PC-9 (cell line): ENCODE measurements around the gene KRT33B. TPM values are rescaled to one million over a fixed set of nuclear protein-coding genes. Genes with fewer than 3 reads are reported as not detected.
A peak's percentile ranks its signal among the peaks of the same experiment; 100 is the strongest.

Experiments used
- BruUV-seq: library from RNA; stranded (reverse); fragments of 400-500 nt; replicated peaks from 2 replicates; lab custom pipeline; 2021; lab: Mats Ljungman, UMichigan
- CTCF ChIA-PET: fragments of 300-600 bp; sonication (Branson Sonifier 250); formaldehyde crosslinking; loops from one replicate; lab custom pipeline; 2022; ENCODE audit warnings: antibody characterized with exemption; lab: Charles Lee
- POLR2A ChIA-PET: fragments of 300-600 bp; sonication (Branson Sonifier 250); formaldehyde crosslinking; loops from one replicate; lab custom pipeline; 2022; ENCODE audit warnings: antibody characterized with exemption; ENCODE audit not compliant: unreplicated experiment; lab: Charles Lee
- DNase-seq, 2 experiments: peaks; one replicate each; pipeline versions ENCODE4 v3.0.0 to v3.0.0-alpha.2; 2015 to 2022; ENCODE audit warnings: mixed read lengths in 1 of 2
- H2AFZ ChIP-seq: fragments of 200-600 bp; sonication (generic); 2 replicates; pipeline ENCODE4 v1.8.1; 2017; ENCODE audit warnings: antibody characterized with exemption
- H3F3A ChIP-seq: fragments of 200-600 bp; sonication (generic); 2 replicates; pipeline ENCODE4 v1.8.1; 2017; ENCODE audit warnings: antibody characterized with exemption, mild to moderate bottlenecking, low read depth; ENCODE audit not compliant: insufficient read depth
- H3K27ac ChIP-seq: fragments of 200-600 bp; sonication (generic); 2 replicates; pipeline ENCODE4 v1.6.1; 2016; ENCODE audit warnings: mixed run types
- H3K27me3 ChIP-seq: fragments of 200-600 bp; sonication (generic); 2 replicates; pipeline ENCODE4 v1.6.1; 2016; ENCODE audit warnings: low read depth, mixed run types; ENCODE audit not compliant: insufficient read depth
- H3K36me3 ChIP-seq: fragments of 200-600 bp; sonication (generic); 2 replicates; pipeline ENCODE4 v1.6.1; 2016; ENCODE audit warnings: low read depth, mixed run types
- H3K4me1 ChIP-seq: fragments of 200-600 bp; sonication (generic); replicated peaks from 2 replicates; pipeline ENCODE4 v1.6.1; 2016; ENCODE audit warnings: mixed run types; ENCODE audit not compliant: insufficient read depth
- H3K4me2 ChIP-seq: fragments of 200-600 bp; sonication (generic); 2 replicates; pipeline ENCODE4 v1.6.1; 2017; ENCODE audit warnings: mixed run types
- H3K4me3 ChIP-seq: fragments of 200-600 bp; sonication (generic); 2 replicates; pipeline ENCODE4 v1.6.1; 2016; ENCODE audit warnings: mixed run types
- H3K79me2 ChIP-seq: fragments of 200-600 bp; sonication (generic); 2 replicates; pipeline ENCODE4 v1.6.1; 2017; ENCODE audit warnings: low read depth, mixed run types
- H3K9me2 ChIP-seq: fragments of 200-600 bp; sonication (generic); 2 replicates; pipeline ENCODE4 v1.8.1; 2017; ENCODE audit warnings: mild to moderate bottlenecking; ENCODE audit not compliant: insufficient read depth
- H3K9me3 ChIP-seq: fragments of 200-600 bp; sonication (generic); 2 replicates; pipeline ENCODE4 v1.8.1; 2016; ENCODE audit warnings: low read depth; ENCODE audit not compliant: insufficient read depth
- H4K20me1 ChIP-seq: fragments of 200-600 bp; sonication (generic); 2 replicates; pipeline ENCODE4 v1.8.1; 2017; ENCODE audit not compliant: insufficient read depth
- CTCF ChIP-seq: fragments of 200-600 bp; sonication (generic); conservative IDR thresholded peaks from 2 replicates; pipeline ENCODE4 v1.6.1; 2017; ENCODE audit warnings: mixed run types, antibody characterized with exemption, mild to moderate bottlenecking, moderate library complexity
- EZH2 ChIP-seq: fragments of 200-600 bp; sonication (generic); IDR thresholded peaks from 2 replicates; pipeline ENCODE4 v1.8.0; 2017; ENCODE audit warnings: antibody characterized with exemption, low read depth
- intact Hi-C: fragments of 100-400 bp; cut with micrococcal nuclease; formaldehyde crosslinking; loops from one replicate; pipeline ENCODE4 v1.10.0; 2022; ENCODE audit not compliant: unreplicated experiment
- total RNA-seq: library from RNA; stranded (reverse); gene quantifications from 2 replicates; pipeline ENCODE4 v1.2.3, GENCODE V29; 2021

KRT33B gene
- total RNA-seq, 1 experiment from 2014 or later = not detected

DNA sequence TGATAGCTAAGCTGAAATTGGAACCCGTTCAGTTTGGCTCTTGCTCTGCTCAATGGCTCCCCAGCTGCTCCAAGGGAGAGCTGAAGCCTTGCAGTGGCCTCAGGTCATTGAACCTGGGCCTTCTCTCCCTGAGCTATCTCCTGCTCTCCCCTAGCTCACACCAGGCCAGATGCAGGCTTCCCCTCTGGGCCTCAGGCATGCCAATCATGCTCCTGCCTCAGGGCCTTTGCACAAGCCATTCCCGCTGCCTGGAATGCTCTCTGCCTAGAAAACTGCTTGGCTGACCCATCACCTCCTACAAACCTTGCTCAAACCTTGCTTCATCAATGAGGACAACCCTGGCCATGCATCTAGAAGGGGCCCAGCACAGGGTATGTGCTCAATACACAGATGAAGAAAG is 37.4 kb downstream of the KRT33B start:
- DNase-seq = no peak
- ChIA-PET POLR2A (interaction anchor here (0.6 kb wide), 1 partner anchor 155 kb away, joined by 3 read pairs; no protein-coding TSS in a partner anchor), CTCF (no interaction called here)
- Histone ChIP-seq H3K9me2 (no peaks in the 10 kb centered on the region), H3K4me3 (no peak overlapping the region), H3K79me2 (no peaks in the 10 kb centered on the region), H3K4me1 (peaks cover 17% of the 10 kb centered on the region), H3K27me3 (no peaks in the 10 kb centered on the region), H3K4me2 (no peak overlapping the region), H3K27ac (no peak overlapping the region), H2AFZ (no peak overlapping the region), H3K9me3 (no peaks in the 10 kb centered on the region), H3F3A (no peaks in the 10 kb centered on the region), H3K36me3 (no peaks in the 10 kb centered on the region), H4K20me1 (no peaks in the 10 kb centered on the region)
- intact Hi-C loops = no loop called here
- no TSS peak for BruUV-seq
- TF ChIP-seq EZH2 (no peak), CTCF (no peak)

GRCh38 chr17:41331606-41332005 is 38.0 kb downstream of the KRT33B start:
- ChIA-PET CTCF (interaction anchor here (0.6 kb wide), 1 partner anchor 132 kb away, joined by 3 read pairs; no protein-coding TSS in a partner anchor), POLR2A (interaction anchor here (0.6 to 0.7 kb wide), 2 partner anchors 154 to 512 kb away, joined by 3 read pairs; no protein-coding TSS in a partner anchor)
- no peaks in the 10 kb centered on the region for H3K9me3 ChIP-seq
- H3K4me2 ChIP-seq = no peak overlapping the region
- no peaks in the 10 kb centered on the region for H3K79me2 ChIP-seq
- no peak overlapping the region for H3K4me3 ChIP-seq
- no peak for DNase-seq
- no TSS peak for BruUV-seq
- intact Hi-C loops = no loop called here
- H3K4me1 ChIP-seq = peaks cover 17% of the 10 kb centered on the region
- H3K27ac ChIP-seq = no peak overlapping the region
- no peaks in the 10 kb centered on the region for H3K36me3 ChIP-seq
- H2AFZ ChIP-seq = no peak overlapping the region
- no peaks in the 10 kb centered on the region for H3K27me3 ChIP-seq
- no peaks in the 10 kb centered on the region for H3K9me2 ChIP-seq
- TF ChIP-seq EZH2 (no peak), CTCF (no peak)
- no peaks in the 10 kb centered on the region for H3F3A ChIP-seq
- H4K20me1 ChIP-seq = no peaks in the 10 kb centered on the region

DNA sequence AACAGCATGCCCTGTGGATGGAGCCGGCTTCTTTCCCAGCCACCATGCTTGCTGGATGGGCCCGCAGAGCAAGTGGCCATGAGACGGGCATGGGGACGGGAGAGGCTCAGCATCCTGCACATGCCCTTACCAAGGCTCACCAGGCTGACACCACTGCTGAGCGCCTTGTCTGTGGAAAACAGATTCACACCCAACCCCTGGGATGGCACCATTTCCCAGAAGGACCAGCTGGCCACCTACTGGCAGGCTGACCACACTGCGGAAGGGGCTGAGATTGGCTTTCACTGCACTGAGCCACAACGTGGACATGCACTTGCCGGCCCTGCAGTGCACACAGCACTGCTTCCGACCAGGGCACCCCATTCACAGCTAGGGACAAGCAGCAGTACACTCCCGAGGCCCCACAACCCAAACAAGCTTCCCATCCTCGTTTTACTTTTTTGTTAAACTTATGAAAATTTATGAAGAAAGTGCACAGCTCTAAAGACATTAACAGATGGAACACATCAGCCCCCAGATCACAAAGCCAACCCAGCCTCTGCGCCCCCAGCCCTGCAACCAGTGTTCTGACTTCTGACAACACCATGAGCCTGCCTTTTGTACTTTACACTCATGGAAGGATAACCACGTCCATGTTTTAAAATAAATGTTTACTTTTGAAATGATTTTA is 40.2 kb downstream of the KRT33B start:
- Histone ChIP-seq H3F3A (no peaks in the 10 kb centered on the region), H3K36me3 (no peaks in the 10 kb centered on the region), H3K27ac (no peak overlapping the region), H3K9me2 (no peaks in the 10 kb centered on the region), H3K4me1 (peaks cover 6% of the 10 kb centered on the region), H3K79me2 (no peaks in the 10 kb centered on the region), H2AFZ (no peak overlapping the region), H3K4me2 (no peak overlapping the region), H3K27me3 (no peaks in the 10 kb centered on the region), H3K4me3 (no peak overlapping the region), H4K20me1 (no peaks in the 10 kb centered on the region), H3K9me3 (no peaks in the 10 kb centered on the region)
- intact Hi-C loops = loop anchor here (1.0 to 10.0 kb wide), 4 partner anchors 195 to 715 kb away; partner anchors contain the start of gene KRT19
- peak; percentile 47 to 65 for DNase-seq
- no TSS peak for BruUV-seq
- CTCF ChIA-PET = interaction anchor here (0.6 kb wide), 1 partner anchor 319 kb away, joined by 4 read pairs; no protein-coding TSS in a partner anchor
- TF ChIP-seq EZH2 = no peak
- peak; percentile 90 for TF ChIP-seq CTCF
- POLR2A ChIA-PET = interaction anchor here (0.5 to 0.6 kb wide), 3 partner anchors 9 to 197 kb away, joined by 3 to 5 read pairs (median 3); partner anchors contain the start of gene KRT13
